Astrocyte (in vitro differentiated cells and primary cell): Measurements from ENCODE around the gene UNC93B1.
"Not testable (repeated sequence)": the region's sequence is repeated elsewhere in the genome, so short reads cannot be mapped to it uniquely, and the experiment has no call there.

ENCODE experiments used
- EZH2 ChIP-seq: IDR thresholded peaks from 2 replicates; pipeline ENCODE4 v1.6.1; 2012; ENCODE audit warnings: mild to moderate bottlenecking, low read length, inconsistent platforms; ENCODE audit not compliant: insufficient read depth
- TF ChIP-seq, protein P1 (sequence below): IDR thresholded peaks from 2 replicates; pipeline ENCODE4 v1.5.1; 2011; ENCODE audit warnings: low read depth, mild to moderate bottlenecking, inconsistent platforms, low read length, moderate library complexity; ENCODE audit not compliant: insufficient read depth

- not testable (repeated sequence) for TF ChIP-seq EZH2
- TF ChIP-seq, protein P1, sequence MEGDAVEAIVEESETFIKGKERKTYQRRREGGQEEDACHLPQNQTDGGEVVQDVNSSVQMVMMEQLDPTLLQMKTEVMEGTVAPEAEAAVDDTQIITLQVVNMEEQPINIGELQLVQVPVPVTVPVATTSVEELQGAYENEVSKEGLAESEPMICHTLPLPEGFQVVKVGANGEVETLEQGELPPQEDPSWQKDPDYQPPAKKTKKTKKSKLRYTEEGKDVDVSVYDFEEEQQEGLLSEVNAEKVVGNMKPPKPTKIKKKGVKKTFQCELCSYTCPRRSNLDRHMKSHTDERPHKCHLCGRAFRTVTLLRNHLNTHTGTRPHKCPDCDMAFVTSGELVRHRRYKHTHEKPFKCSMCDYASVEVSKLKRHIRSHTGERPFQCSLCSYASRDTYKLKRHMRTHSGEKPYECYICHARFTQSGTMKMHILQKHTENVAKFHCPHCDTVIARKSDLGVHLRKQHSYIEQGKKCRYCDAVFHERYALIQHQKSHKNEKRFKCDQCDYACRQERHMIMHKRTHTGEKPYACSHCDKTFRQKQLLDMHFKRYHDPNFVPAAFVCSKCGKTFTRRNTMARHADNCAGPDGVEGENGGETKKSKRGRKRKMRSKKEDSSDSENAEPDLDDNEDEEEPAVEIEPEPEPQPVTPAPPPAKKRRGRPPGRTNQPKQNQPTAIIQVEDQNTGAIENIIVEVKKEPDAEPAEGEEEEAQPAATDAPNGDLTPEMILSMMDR, result not testable (repeated sequence)
Measured at GRCh38 chr11:67946403-67946802, 57.5 kb downstream of the UNC93B1 start.
